Caco-2 (cell line): Measurements from ENCODE around the gene NDRG4. TPM values are rescaled to one million over a fixed set of nuclear protein-coding genes. Genes with fewer than 3 reads are reported as not detected.

Source experiments
- BruUV-seq: library from RNA; stranded (reverse); fragments of 400-500 nt; replicated peaks from 2 replicates; lab custom pipeline; 2021; lab: Mats Ljungman, UMichigan
- CTCF ChIA-PET: fragments of 300-600 bp; sonication (Branson Sonifier 250); formaldehyde crosslinking; loops from one replicate; lab custom pipeline; 2022; ENCODE audit warnings: antibody characterized with exemption; lab: Charles Lee
- POLR2A ChIA-PET: fragments of 300-600 bp; sonication (Branson Sonifier 250); formaldehyde crosslinking; loops from one replicate; lab custom pipeline; 2022; ENCODE audit warnings: antibody characterized with exemption; lab: Charles Lee
- DNase-seq, 2 experiments: peaks; one replicate each; pipeline versions ENCODE4 v3.0.0 to v3.0.0-alpha.2; 2020 to 2022
- H3K27me3 ChIP-seq: replicated peaks from 2 replicates; pipeline ENCODE4 v1.6.0; 2011; ENCODE audit warnings: low read length; ENCODE audit not compliant: control insufficient read depth, insufficient read depth
- H3K36me3 ChIP-seq: 2 replicates; pipeline ENCODE4 v1.5.1; 2011; ENCODE audit warnings: low read length; ENCODE audit not compliant: control insufficient read depth, insufficient read depth
- H3K4me1 ChIP-seq: fragments of 250-450 bp; sonication (Bioruptor Pico); 2 replicates; pipeline ENCODE4 v1.5.1; 2020; ENCODE audit warnings: mild to moderate bottlenecking
- H3K4me3 ChIP-seq: 2 replicates; pipeline ENCODE4 v1.5.1; 2011; ENCODE audit warnings: low read depth, mild to moderate bottlenecking, control low read depth, low read length
- H3K9me3 ChIP-seq: fragments of 250-450 bp; sonication (Bioruptor Pico); 2 replicates; pipeline ENCODE4 v1.5.1; 2020; ENCODE audit warnings: mild to moderate bottlenecking, moderate library complexity
- H3K27ac Mint-ChIP-seq: one replicate; pipeline ENCODE4 v1.8.0; 2022; ENCODE audit warnings: mixed read lengths; ENCODE audit not compliant: unreplicated experiment
- H3K27me3 Mint-ChIP-seq: one replicate; pipeline ENCODE4 v1.8.0; 2022; ENCODE audit warnings: mixed read lengths; ENCODE audit not compliant: insufficient read depth, unreplicated experiment
- H3K36me3 Mint-ChIP-seq: one replicate; pipeline ENCODE4 v1.8.0; 2022; ENCODE audit warnings: mild to moderate bottlenecking, mixed read lengths; ENCODE audit not compliant: insufficient read depth, unreplicated experiment
- H3K4me1 Mint-ChIP-seq: one replicate; pipeline ENCODE4 v1.8.0; 2022; ENCODE audit warnings: low read depth, mixed read lengths; ENCODE audit not compliant: unreplicated experiment
- H3K4me3 Mint-ChIP-seq: one replicate; pipeline ENCODE4 v1.8.0; 2022; ENCODE audit warnings: mild to moderate bottlenecking, moderate library complexity, mixed read lengths; ENCODE audit not compliant: unreplicated experiment
- H3K9me3 Mint-ChIP-seq: one replicate; pipeline ENCODE4 v1.8.0; 2022; ENCODE audit warnings: mixed read lengths; ENCODE audit not compliant: unreplicated experiment
- CTCF ChIP-seq, 2 experiments: fragments of 200-600 bp in 1 of 2; IDR thresholded peaks; 1 replicate in 1 of 2; 2 replicates in 1 of 2; pipeline versions ENCODE4 v1.5.1 to v1.8.0; 2011 to 2022; ENCODE audit warnings: antibody characterized with exemption in 1 of 2, control low read depth in 1 of 2, inconsistent platforms in 1 of 2, low read depth in 1 of 2, low read length in 1 of 2, mild to moderate bottlenecking in 1 of 2, moderate library complexity in 1 of 2; ENCODE audit not compliant: insufficient read depth in 1 of 2, severe bottlenecking in 1 of 2, unreplicated experiment in 1 of 2
- intact Hi-C: fragments of 100-400 bp; cut with micrococcal nuclease; formaldehyde crosslinking; loops from one replicate; pipeline ENCODE4 v1.10.0; 2022; ENCODE audit not compliant: unreplicated experiment
- total RNA-seq: library from RNA; stranded (reverse); gene quantifications from 2 replicates; pipeline ENCODE4 v1.2.3, GENCODE V29; 2022

NDRG4 gene
- total RNA-seq, 1 experiment from 2014 or later, result 10.7 TPM

GRCh38 chr16:58510097-58510775, 10.3 kb downstream of the NDRG4 start:
- no peak overlapping the region for H3K27ac Mint-ChIP-seq
- Histone ChIP-seq H3K4me1 (peaks cover 11% of the 10 kb centered on the region), H3K4me3 (no peak overlapping the region), H3K27me3 (no peaks in the 10 kb centered on the region), H3K36me3 (no peaks in the 10 kb centered on the region), H3K9me3 (no peaks in the 10 kb centered on the region)
- TF ChIP-seq CTCF (IDR thresholded peaks at IDR 0.05; ENCODE audit: insufficient read depth in 1 of 2, low read depth in 1 of 2, low read length in 1 of 2, severe bottlenecking in 1 of 2, unreplicated experiment in 1 of 2), result no peak
- POLR2A ChIA-PET, result no interaction called here
- H3K9me3 Mint-ChIP-seq, result no peaks in the 10 kb centered on the region
- no peak overlapping the region for H3K4me3 Mint-ChIP-seq
- CTCF ChIA-PET, result interaction anchor here (0.6 to 2.1 kb wide), 3 partner anchors 10 to 151 kb away, joined by 3 to 11 read pairs (median 9); partner anchors contain the start of gene NDRG4
- no TSS peak for BruUV-seq
- H3K27me3 Mint-ChIP-seq, result no peaks in the 10 kb centered on the region
- peaks cover 57% of the 10 kb centered on the region for H3K36me3 Mint-ChIP-seq
- DNase-seq, result no peak
- intact Hi-C loops, result no loop called here
- H3K4me1 Mint-ChIP-seq, result peaks cover 25% of the 10 kb centered on the region

- ChIA-PET POLR2A (no interaction called here), CTCF (interaction anchor here (0.6 to 2.1 kb wide), 3 partner anchors 11 to 144 kb away, joined by 3 to 9 read pairs (median 3); partner anchors contain the start of gene NDRG4)
- peak overlapping the region; percentile 61 for H3K27ac Mint-ChIP-seq
These were observed 11.1 kb downstream of the NDRG4 start for GRCh38 chr16:58510776-58511628.

More at GRCh38 chr16:58510776-58511628, 11.1 kb downstream of the NDRG4 start:
- Histone ChIP-seq H3K4me1 (peaks cover 11% of the 10 kb centered on the region), H3K36me3 (no peaks in the 10 kb centered on the region), H3K4me3 (no peak overlapping the region), H3K27me3 (no peaks in the 10 kb centered on the region), H3K9me3 (no peaks in the 10 kb centered on the region)
- peaks cover 26% of the 10 kb centered on the region for H3K4me1 Mint-ChIP-seq
- no TSS peak for BruUV-seq
- H3K4me3 Mint-ChIP-seq, result no peak overlapping the region
- H3K36me3 Mint-ChIP-seq, result peaks cover 65% of the 10 kb centered on the region
- no peak for TF ChIP-seq CTCF (IDR thresholded peaks at IDR 0.05; ENCODE audit: insufficient read depth in 1 of 2, low read depth in 1 of 2, low read length in 1 of 2, severe bottlenecking in 1 of 2, unreplicated experiment in 1 of 2)
- H3K9me3 Mint-ChIP-seq, result no peaks in the 10 kb centered on the region
- peak in 1 of 2 experiments; percentile 38 for DNase-seq
- no peaks in the 10 kb centered on the region for H3K27me3 Mint-ChIP-seq
- intact Hi-C loops, result no loop called here
